KMS-11 (cell line): ENCODE results near the gene CDH24.

Source experiments
- H2AFZ ChIP-seq: fragments of 200-600 bp; sonication (generic); 2 replicates; pipeline ENCODE4 v1.6.1; 2016; ENCODE audit warnings: antibody characterized with exemption, mixed run types, low read depth
- H3K27ac ChIP-seq: fragments of 200-600 bp; sonication (generic); 2 replicates; pipeline ENCODE4 v1.6.1; 2016; ENCODE audit warnings: mild to moderate bottlenecking, mixed run types
- H3K27me3 ChIP-seq: fragments of 200-600 bp; sonication (generic); 2 replicates; pipeline ENCODE4 v1.6.1; 2017; ENCODE audit warnings: mild to moderate bottlenecking, low read depth, mixed run types, moderate library complexity; ENCODE audit not compliant: insufficient read depth
- H3K36me3 ChIP-seq: fragments of 200-600 bp; sonication (generic); 2 replicates; pipeline ENCODE4 v1.6.1; 2017; ENCODE audit warnings: mild to moderate bottlenecking, mixed run types; ENCODE audit not compliant: insufficient read depth
- H3K4me1 ChIP-seq: fragments of 200-600 bp; sonication (generic); 2 replicates; pipeline ENCODE4 v1.6.1; 2016; ENCODE audit warnings: mild to moderate bottlenecking, low read depth, mixed run types; ENCODE audit not compliant: poor library complexity, severe bottlenecking
- H3K4me2 ChIP-seq: fragments of 200-600 bp; sonication (generic); 2 replicates; pipeline ENCODE4 v1.7.0; 2016; ENCODE audit warnings: mild to moderate bottlenecking, mixed run types
- H3K4me3 ChIP-seq: fragments of 200-600 bp; sonication (generic); IDR thresholded peaks from 2 replicates; pipeline ENCODE4 v1.6.1; 2017; ENCODE audit warnings: low read depth, low read length, mixed read lengths; ENCODE audit not compliant: insufficient read depth
- H3K79me2 ChIP-seq: fragments of 200-600 bp; sonication (generic); 2 replicates; pipeline ENCODE4 v1.6.1; 2016; ENCODE audit warnings: low read depth, mixed run types; ENCODE audit not compliant: insufficient read depth
- H3K9ac ChIP-seq: fragments of 200-600 bp; sonication (generic); 2 replicates; pipeline ENCODE4 v1.6.1; 2016; ENCODE audit warnings: mild to moderate bottlenecking, mixed run types
- H4K20me1 ChIP-seq: fragments of 200-600 bp; sonication (generic); 2 replicates; pipeline ENCODE4 v1.6.1; 2016; ENCODE audit warnings: mild to moderate bottlenecking, mixed run types; ENCODE audit not compliant: insufficient read depth
- CTCF ChIP-seq: fragments of 200-600 bp; sonication (generic); conservative IDR thresholded peaks from 2 replicates; pipeline ENCODE4 v1.6.1; 2017; ENCODE audit warnings: low read depth, mild to moderate bottlenecking, antibody characterized with exemption, low read length, moderate library complexity, mixed read lengths

The CDH24 gene, protein sequence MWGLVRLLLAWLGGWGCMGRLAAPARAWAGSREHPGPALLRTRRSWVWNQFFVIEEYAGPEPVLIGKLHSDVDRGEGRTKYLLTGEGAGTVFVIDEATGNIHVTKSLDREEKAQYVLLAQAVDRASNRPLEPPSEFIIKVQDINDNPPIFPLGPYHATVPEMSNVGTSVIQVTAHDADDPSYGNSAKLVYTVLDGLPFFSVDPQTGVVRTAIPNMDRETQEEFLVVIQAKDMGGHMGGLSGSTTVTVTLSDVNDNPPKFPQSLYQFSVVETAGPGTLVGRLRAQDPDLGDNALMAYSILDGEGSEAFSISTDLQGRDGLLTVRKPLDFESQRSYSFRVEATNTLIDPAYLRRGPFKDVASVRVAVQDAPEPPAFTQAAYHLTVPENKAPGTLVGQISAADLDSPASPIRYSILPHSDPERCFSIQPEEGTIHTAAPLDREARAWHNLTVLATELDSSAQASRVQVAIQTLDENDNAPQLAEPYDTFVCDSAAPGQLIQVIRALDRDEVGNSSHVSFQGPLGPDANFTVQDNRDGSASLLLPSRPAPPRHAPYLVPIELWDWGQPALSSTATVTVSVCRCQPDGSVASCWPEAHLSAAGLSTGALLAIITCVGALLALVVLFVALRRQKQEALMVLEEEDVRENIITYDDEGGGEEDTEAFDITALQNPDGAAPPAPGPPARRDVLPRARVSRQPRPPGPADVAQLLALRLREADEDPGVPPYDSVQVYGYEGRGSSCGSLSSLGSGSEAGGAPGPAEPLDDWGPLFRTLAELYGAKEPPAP

DNA sequence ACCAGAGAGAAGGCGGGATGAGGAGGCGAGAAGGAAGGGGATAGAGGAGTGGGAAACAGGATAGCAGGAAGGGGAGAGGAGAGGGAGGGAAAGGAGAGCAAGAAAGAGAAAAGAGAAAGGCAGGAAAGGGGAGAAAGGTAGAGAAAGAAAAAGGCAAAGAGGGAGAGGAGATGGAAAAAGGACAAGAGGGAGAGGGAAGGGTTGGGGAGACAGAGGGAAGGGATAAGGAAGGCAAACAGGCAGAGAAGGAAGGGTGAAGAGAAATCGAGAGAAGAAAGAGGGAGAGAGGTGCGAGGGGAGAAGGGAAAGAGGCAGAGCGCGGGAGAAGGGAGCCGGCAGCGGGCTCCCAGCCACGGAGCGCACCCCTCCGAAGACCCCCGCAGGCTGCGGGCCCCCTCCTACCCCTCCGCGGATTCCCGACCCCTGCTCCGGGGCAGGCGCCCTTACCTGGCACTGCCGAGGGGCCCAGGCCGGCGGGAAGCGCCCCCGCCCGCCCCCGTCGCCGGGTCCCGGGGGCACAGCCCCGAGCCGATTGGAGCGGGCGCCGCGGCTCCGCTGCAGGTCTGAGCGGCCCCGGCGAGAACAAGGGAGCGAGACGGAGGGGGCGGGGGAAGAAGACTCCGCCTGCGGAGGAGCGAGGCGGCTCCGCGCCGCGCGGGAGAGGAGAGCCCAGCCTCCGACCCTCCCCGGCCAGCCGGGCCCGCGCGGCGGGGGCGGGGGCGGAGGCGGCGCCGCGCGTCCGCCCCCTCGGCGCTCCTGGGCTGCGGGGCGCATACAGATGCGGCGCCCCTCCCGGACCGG is at the start of gene CDH24:
TSS of gene CDH24 (minus strand) at position 565 of the 801 bp plus-strand sequence. CDS start 1,787 bp downstream, outside the sequence.
- no peaks in the 10 kb centered on the region for H4K20me1 ChIP-seq
- peaks cover 12% of the 10 kb centered on the region for H3K4me1 ChIP-seq
- TF ChIP-seq CTCF = no peak
- no peaks in the 10 kb centered on the region for H3K79me2 ChIP-seq
- peak within 1 kb of the TSS; percentile 18; the same call in 1 of the 2 replicates for H3K9ac ChIP-seq
- H3K27ac ChIP-seq = no peak within 1 kb of the TSS; the same call in 1 of the 2 replicates
- H3K36me3 ChIP-seq = no peaks in the 10 kb centered on the region
- peak within 1 kb of the TSS; percentile 47; the same call in 1 of the 2 replicates for H2AFZ ChIP-seq
- peak within 1 kb of the TSS; percentile 96 for H3K4me2 ChIP-seq
- H3K27me3 ChIP-seq = no peaks in the 10 kb centered on the region
- H3K4me3 ChIP-seq = no peak within 1 kb of the TSS

GRCh38 chr14:23106747-23107045 is 49.4 kb upstream of the CDH24 start:
- H3K9ac ChIP-seq = no peak overlapping the region
- H3K36me3 ChIP-seq = no peaks in the 10 kb centered on the region
- H3K27ac ChIP-seq = no peak overlapping the region
- no peak overlapping the region for H3K4me3 ChIP-seq
- H3K4me2 ChIP-seq = peak overlapping the region; percentile 48; the same call in 1 of the 2 replicates
- no peaks in the 10 kb centered on the region for H3K27me3 ChIP-seq
- H3K4me1 ChIP-seq = peaks cover 17% of the 10 kb centered on the region
- H4K20me1 ChIP-seq = no peaks in the 10 kb centered on the region
- H3K79me2 ChIP-seq = no peaks in the 10 kb centered on the region
- no peak for TF ChIP-seq CTCF
- H2AFZ ChIP-seq = no peak overlapping the region

DNA sequence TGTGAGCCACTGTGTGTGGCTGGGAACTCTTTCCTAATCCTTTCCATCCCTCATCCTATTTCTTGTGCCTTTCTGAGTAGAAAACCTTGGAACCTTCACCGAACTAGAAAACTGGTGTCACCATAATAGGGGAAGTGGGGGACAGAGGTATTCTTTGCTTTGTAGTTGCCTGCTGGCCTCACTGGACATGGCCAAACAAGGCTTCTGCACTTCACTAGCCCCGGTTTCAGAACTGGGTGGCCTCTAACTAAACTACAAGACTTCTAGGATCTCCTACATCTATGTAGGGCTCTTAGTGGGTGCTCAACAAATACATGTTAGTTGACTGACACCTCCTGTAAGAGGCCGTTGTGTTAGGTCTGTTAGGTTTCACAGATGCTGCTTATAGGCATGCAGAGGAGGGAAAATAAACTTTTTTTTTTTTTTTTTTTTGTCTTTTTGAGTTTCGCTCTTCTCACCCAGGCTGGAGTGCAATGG is 48.1 kb upstream of the CDH24 start:
- H4K20me1 ChIP-seq = no peaks in the 10 kb centered on the region
- H3K4me2 ChIP-seq = no peak overlapping the region
- no peak overlapping the region for H2AFZ ChIP-seq
- H3K27me3 ChIP-seq = no peaks in the 10 kb centered on the region
- no peaks in the 10 kb centered on the region for H3K36me3 ChIP-seq
- H3K27ac ChIP-seq = no peak overlapping the region
- no peak overlapping the region for H3K9ac ChIP-seq
- no peak overlapping the region for H3K4me3 ChIP-seq
- no peaks in the 10 kb centered on the region for H3K79me2 ChIP-seq
- no peak for TF ChIP-seq CTCF
- peaks cover 17% of the 10 kb centered on the region for H3K4me1 ChIP-seq

GRCh38 chr14:23104591-23105347 is 47.4 kb upstream of the CDH24 start, which contains the start of gene CIROP:
CIROP (minus strand) TSS chr14:23104989; CDS start chr14:23104920, 69 bp downstream.
- no peaks in the 10 kb centered on the region for H3K79me2 ChIP-seq
- H3K4me3 ChIP-seq = no peak within 1 kb of the TSS
- no peak within 1 kb of the TSS for H3K9ac ChIP-seq
- no peak within 1 kb of the TSS for H3K4me2 ChIP-seq
- no peaks in the 10 kb centered on the region for H3K27me3 ChIP-seq
- no peaks in the 10 kb centered on the region for H3K36me3 ChIP-seq
- peaks cover 17% of the 10 kb centered on the region for H3K4me1 ChIP-seq
- TF ChIP-seq CTCF = no peak
- no peak within 1 kb of the TSS for H3K27ac ChIP-seq
- H4K20me1 ChIP-seq = no peaks in the 10 kb centered on the region
- H2AFZ ChIP-seq = no peak within 1 kb of the TSS
